Colonic mucosa (tissue), 4 donors: ENCODE results near the gene VLDLR. TPM values are rescaled to one million over a fixed set of nuclear protein-coding genes. Genes with fewer than 3 reads are reported as not detected.
"Not testable (repeated sequence)": the region's sequence is repeated elsewhere in the genome, so short reads cannot be mapped to it uniquely, and the experiment has no call there.

Experiments
- DNase-seq: peaks from one replicate; pipeline ENCODE4 v3.0.0-alpha.2; 2020
- H3K27ac ChIP-seq: fragments of 200-600 bp; one replicate; pipeline ENCODE4 v1.8.0; 2021
- H3K27me3 ChIP-seq: fragments of 200-600 bp; one replicate; pipeline ENCODE4 v1.8.0; 2021
- H3K36me3 ChIP-seq: fragments of 200-600 bp; one replicate; pipeline ENCODE4 v1.8.0; 2021
- H3K4me1 ChIP-seq: fragments of 200-600 bp; one replicate; pipeline ENCODE4 v1.8.0; 2021; ENCODE audit warnings: mild to moderate bottlenecking
- H3K4me3 ChIP-seq: fragments of 200-600 bp; one replicate; pipeline ENCODE4 v1.8.0; 2021
- H3K9ac ChIP-seq, 2 donors: one replicate each; pipeline ENCODE4 v1.7.0; 2013; ENCODE audit warnings: control low read depth in 2 of 2, low read depth in 2 of 2, low read length in 2 of 2
- H3K9me3 ChIP-seq: fragments of 200-600 bp; one replicate; pipeline ENCODE4 v1.8.0; 2021
- CTCF ChIP-seq: fragments of 200-600 bp; IDR thresholded peaks from one replicate; pipeline ENCODE4 v1.8.0; 2022; ENCODE audit warnings: antibody characterized with exemption, mild to moderate bottlenecking
- intact Hi-C: fragments of 100-400 bp; cut with DNase I; formaldehyde crosslinking; loops from one replicate; pipeline ENCODE4 v1.14.1; 2022
- total RNA-seq, 2 donors: library from RNA; stranded (reverse); fragmentation: NEBNext Ultra II Directional in 1 of 2; extraction: Animal tissue kit (Norgen Biotek cat#: 25700) in 1 of 2; gene quantifications; one replicate each; pipeline ENCODE4 v1.2.1, GENCODE V29; 2021
- donor health status: healthy.
- donor health status: DM: no; HTN: no; CAD: no.
- donor health status: DM: no; HTN: no; CAD: no.

The VLDLR gene
- total RNA-seq, 2 donors from 2014 or later, result 7.9 to 21.5 TPM

GRCh38 chr9:2700398-2700797 is 78.8 kb downstream of the VLDLR start:
- no peak for TF ChIP-seq CTCF
- no peak overlapping the region for H3K4me3 ChIP-seq
- intact Hi-C loops, result no loop called here
- no peak for DNase-seq
- no peaks in the 10 kb centered on the region for H3K9me3 ChIP-seq
- H3K27me3 ChIP-seq, result no peaks in the 10 kb centered on the region
- H3K4me1 ChIP-seq, result no peaks in the 10 kb centered on the region
- no peak overlapping the region for H3K9ac ChIP-seq
- no peak overlapping the region for H3K27ac ChIP-seq
- H3K36me3 ChIP-seq, result no peaks in the 10 kb centered on the region

GRCh38 chr9:2700909-2701550 is 79.4 kb downstream of the VLDLR start:
- no peaks in the 10 kb centered on the region for H3K36me3 ChIP-seq
- intact Hi-C loops, result no loop called here

GRCh38 chr9:2704504-2704903 is 82.9 kb downstream of the VLDLR start:
- no peak overlapping the region for H3K4me3 ChIP-seq
- no peaks in the 10 kb centered on the region for H3K4me1 ChIP-seq
- TF ChIP-seq CTCF, result no peak
- no peak overlapping the region for H3K9ac ChIP-seq
- no peaks in the 10 kb centered on the region for H3K36me3 ChIP-seq
- no peak overlapping the region for H3K27ac ChIP-seq
- DNase-seq, result no peak
- no peaks in the 10 kb centered on the region for H3K27me3 ChIP-seq
- intact Hi-C loops, result no loop called here
- no peaks in the 10 kb centered on the region for H3K9me3 ChIP-seq

More at GRCh38 chr9:2700909-2701550, 79.4 kb downstream of the VLDLR start:
- TF ChIP-seq CTCF, result no peak
- H3K9ac ChIP-seq, result no peak overlapping the region
- no peaks in the 10 kb centered on the region for H3K27me3 ChIP-seq
- DNase-seq, result no peak
- H3K4me1 ChIP-seq, result no peaks in the 10 kb centered on the region
- H3K9me3 ChIP-seq, result no peaks in the 10 kb centered on the region
- H3K4me3 ChIP-seq, result no peak overlapping the region
- H3K27ac ChIP-seq, result no peak overlapping the region

- DNase-seq, H3K9ac ChIP-seq, intact Hi-C loops, H3K36me3 ChIP-seq, H3K4me3 ChIP-seq, H3K27me3 ChIP-seq, H3K4me1 ChIP-seq, H3K9me3 ChIP-seq, H3K27ac ChIP-seq: not testable (repeated sequence)
These were observed 85.7 kb downstream of the VLDLR start for GRCh38 chr9:2707256-2707655.

Other genes starting within 250 kb of the VLDLR start
- not detected for gene KCNV2, start 95.7 kb downstream of the VLDLR start, total RNA-seq
- gene PUM3, start 222.3 kb downstream of the VLDLR start, total RNA-seq, result 10 to 100 TPM; 27.0 to 47.6 TPM